PFSK-1 (cell line): ENCODE results near the gene FRMD8.

ENCODE experiments used
- FOXP2 ChIP-seq: optimal IDR thresholded peaks from 2 replicates; pipeline ENCODE3; 2011; ENCODE audit warnings: borderline replicate concordance, control low read depth, inconsistent platforms; ENCODE audit not compliant: insufficient read depth; ENCODE audit errors: extremely low read length, extremely low read depth
- POLR2AphosphoS5 ChIP-seq: IDR thresholded peaks from 2 replicates; pipeline ENCODE4 v1.6.1; 2012; ENCODE audit warnings: low read depth, mild to moderate bottlenecking, control low read depth, low read length, moderate library complexity
- SIN3A ChIP-seq: IDR thresholded peaks from 2 replicates; pipeline ENCODE4 v1.6.1; 2012; ENCODE audit warnings: mild to moderate bottlenecking, low read length, moderate library complexity, borderline replicate concordance; ENCODE audit not compliant: insufficient read depth
- TAF1 ChIP-seq: IDR thresholded peaks from 2 replicates; pipeline ENCODE4 v1.6.1; 2012; ENCODE audit warnings: low read length, control low read depth, borderline replicate concordance; ENCODE audit not compliant: insufficient read depth
- TF ChIP-seq, protein P1 (sequence below), 2 experiments: IDR thresholded peaks; 2 replicates each; pipeline versions ENCODE4 v1.6.1 to v1.8.0; 2011 to 2012; ENCODE audit warnings: low read depth in 2 of 2, low read length in 2 of 2, control low read depth in 1 of 2, inconsistent platforms in 1 of 2, mild to moderate bottlenecking in 1 of 2, moderate library complexity in 1 of 2; ENCODE audit not compliant: insufficient read depth in 1 of 2

The FRMD8 gene

DNA sequence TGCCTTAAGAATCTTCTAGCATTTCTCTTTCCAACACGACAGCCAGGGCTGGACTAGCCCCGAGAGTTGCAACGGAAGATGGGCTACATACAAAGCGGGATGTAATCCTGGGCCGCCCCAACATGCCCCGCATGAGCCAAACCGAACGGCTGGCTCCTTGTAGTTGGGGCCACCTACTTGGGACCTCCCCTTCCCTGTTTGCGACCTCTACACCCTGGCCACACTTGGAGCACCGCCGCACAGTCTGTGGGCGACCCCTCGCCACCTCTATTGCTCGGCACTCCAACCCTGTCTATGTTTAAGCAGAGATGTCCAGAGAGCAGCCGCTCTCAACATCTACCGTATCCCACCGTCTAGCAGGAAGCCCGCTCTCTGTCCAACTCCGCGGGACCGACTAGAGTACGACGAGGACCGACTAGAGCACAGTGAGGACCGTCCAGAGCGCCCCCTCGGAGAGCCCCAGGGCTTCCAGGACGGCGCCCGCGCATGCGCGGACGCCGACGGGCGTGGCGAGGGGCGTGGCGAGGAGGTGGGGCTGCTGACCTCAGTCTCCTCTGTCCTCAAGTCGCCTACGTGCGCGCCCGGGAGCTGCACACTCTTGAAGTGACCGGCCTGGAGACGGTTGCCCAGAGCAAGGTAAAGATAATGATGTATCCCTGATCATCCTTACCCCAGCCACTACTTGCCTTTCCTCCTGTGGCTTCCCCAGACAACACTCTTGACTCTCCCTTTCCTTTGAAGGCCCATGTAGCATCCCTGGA, 68.4 kb downstream of the FRMD8 start:
- TF ChIP-seq, protein P1, sequence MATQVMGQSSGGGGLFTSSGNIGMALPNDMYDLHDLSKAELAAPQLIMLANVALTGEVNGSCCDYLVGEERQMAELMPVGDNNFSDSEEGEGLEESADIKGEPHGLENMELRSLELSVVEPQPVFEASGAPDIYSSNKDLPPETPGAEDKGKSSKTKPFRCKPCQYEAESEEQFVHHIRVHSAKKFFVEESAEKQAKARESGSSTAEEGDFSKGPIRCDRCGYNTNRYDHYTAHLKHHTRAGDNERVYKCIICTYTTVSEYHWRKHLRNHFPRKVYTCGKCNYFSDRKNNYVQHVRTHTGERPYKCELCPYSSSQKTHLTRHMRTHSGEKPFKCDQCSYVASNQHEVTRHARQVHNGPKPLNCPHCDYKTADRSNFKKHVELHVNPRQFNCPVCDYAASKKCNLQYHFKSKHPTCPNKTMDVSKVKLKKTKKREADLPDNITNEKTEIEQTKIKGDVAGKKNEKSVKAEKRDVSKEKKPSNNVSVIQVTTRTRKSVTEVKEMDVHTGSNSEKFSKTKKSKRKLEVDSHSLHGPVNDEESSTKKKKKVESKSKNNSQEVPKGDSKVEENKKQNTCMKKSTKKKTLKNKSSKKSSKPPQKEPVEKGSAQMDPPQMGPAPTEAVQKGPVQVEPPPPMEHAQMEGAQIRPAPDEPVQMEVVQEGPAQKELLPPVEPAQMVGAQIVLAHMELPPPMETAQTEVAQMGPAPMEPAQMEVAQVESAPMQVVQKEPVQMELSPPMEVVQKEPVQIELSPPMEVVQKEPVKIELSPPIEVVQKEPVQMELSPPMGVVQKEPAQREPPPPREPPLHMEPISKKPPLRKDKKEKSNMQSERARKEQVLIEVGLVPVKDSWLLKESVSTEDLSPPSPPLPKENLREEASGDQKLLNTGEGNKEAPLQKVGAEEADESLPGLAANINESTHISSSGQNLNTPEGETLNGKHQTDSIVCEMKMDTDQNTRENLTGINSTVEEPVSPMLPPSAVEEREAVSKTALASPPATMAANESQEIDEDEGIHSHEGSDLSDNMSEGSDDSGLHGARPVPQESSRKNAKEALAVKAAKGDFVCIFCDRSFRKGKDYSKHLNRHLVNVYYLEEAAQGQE (IDR thresholded peaks at IDR 0.05; ENCODE audit: insufficient read depth in 1 of 2, low read depth in 2 of 2, low read length in 2 of 2) = no peak; a peak in 2 of 4 replicates
- no peak for TF ChIP-seq FOXP2
- TF ChIP-seq POLR2AphosphoS5 = peak; percentile 98
- TF ChIP-seq SIN3A = no peak
- TF ChIP-seq TAF1 = peak; percentile 93; the same call in 1 of the 2 replicates

DNA sequence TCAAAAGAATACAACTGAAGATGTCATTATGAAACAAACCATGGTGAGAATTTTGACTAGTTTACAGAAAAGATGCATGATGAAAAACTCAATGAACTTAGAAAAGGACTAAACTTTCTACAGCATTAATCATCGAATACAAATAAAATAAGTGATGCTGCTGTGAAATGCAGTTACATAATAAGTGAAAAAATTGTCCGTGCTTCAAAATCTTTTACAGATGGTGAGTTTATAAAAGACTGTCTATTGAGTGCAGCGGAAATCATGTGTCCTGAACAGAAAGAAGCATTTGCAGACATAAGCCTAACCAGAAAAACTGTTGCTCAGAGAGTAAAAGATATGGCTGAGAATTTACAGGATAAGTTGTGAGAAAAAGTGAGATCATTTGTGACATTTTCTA, 70.0 kb downstream of the FRMD8 start:
- TF ChIP-seq FOXP2 = no peak
- TF ChIP-seq TAF1 = no peak
- no peak for TF ChIP-seq POLR2AphosphoS5
- no peak for TF ChIP-seq SIN3A
- TF ChIP-seq, protein P1 (IDR thresholded peaks at IDR 0.05; ENCODE audit: insufficient read depth in 1 of 2, low read depth in 2 of 2, low read length in 2 of 2) = no peak

DNA sequence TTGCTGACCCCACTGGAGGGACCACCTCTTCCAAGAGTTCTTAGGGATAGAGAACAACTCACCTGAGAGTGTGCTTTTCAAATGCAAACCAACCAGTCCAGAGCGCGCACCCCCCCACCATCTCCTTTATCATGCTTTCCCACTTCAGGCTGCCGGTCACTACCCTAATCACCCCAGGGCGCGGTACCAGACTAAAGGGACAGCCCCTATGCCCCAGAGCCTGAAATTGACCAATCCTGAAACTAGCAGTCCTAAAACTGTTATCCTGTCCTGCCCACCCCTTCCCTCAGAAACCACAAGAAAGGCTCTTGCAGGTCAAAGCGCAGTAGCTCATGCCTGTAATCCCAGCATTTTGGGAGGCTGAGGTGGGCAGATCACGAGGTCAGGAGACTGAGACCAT, 73.1 kb downstream of the FRMD8 start:
- TF ChIP-seq POLR2AphosphoS5 = no peak
- TF ChIP-seq FOXP2 = no peak
- no peak for TF ChIP-seq SIN3A
- no peak for TF ChIP-seq TAF1
- TF ChIP-seq, protein P1 (IDR thresholded peaks at IDR 0.05; ENCODE audit: insufficient read depth in 1 of 2, low read depth in 2 of 2, low read length in 2 of 2) = no peak
